DOHH2 (cell line): ENCODE data around the gene MTCH1.

Source experiments
- H3F3A ChIP-seq: fragments of 200-600 bp; sonication (generic), shearing (Covaris generic); 2 replicates; pipeline ENCODE4 v1.6.0; 2016; ENCODE audit warnings: antibody characterized with exemption, mild to moderate bottlenecking; ENCODE audit not compliant: control insufficient read depth, insufficient read depth
- H3K27ac ChIP-seq: fragments of 200-600 bp; sonication (generic); 2 replicates; pipeline ENCODE4 v1.5.1; 2014; ENCODE audit warnings: low read depth, mild to moderate bottlenecking, low read length, moderate library complexity
- H3K27me3 ChIP-seq: fragments of 200-600 bp; sonication (generic); 2 replicates; pipeline ENCODE4 v1.6.1; 2014; ENCODE audit warnings: mild to moderate bottlenecking, low read length, mixed read lengths; ENCODE audit not compliant: control insufficient read depth
- H3K36me3 ChIP-seq: fragments of 200-600 bp; sonication (generic); 2 replicates; pipeline ENCODE4 v1.6.1; 2014; ENCODE audit warnings: mild to moderate bottlenecking, low read length, moderate library complexity, mixed read lengths; ENCODE audit not compliant: control insufficient read depth
- H3K4me1 ChIP-seq: fragments of 200-600 bp; sonication (generic); 2 replicates; pipeline ENCODE4 v1.6.1; 2014; ENCODE audit warnings: mild to moderate bottlenecking, low read length, mixed read lengths; ENCODE audit not compliant: control insufficient read depth
- H3K4me2 ChIP-seq: fragments of 200-600 bp; sonication (generic); 2 replicates; pipeline ENCODE4 v1.6.0; 2014; ENCODE audit warnings: mild to moderate bottlenecking, low read length, moderate library complexity
- H3K4me3 ChIP-seq: fragments of 200-600 bp; sonication (generic); 2 replicates; pipeline ENCODE4 v1.5.1; 2014; ENCODE audit warnings: mild to moderate bottlenecking, low read length, mixed read lengths
- H3K79me2 ChIP-seq: fragments of 200-600 bp; sonication (generic); 2 replicates; pipeline ENCODE4 v1.6.1; 2014; ENCODE audit warnings: mild to moderate bottlenecking, low read length, mixed read lengths; ENCODE audit not compliant: control insufficient read depth
- H3K9me2 ChIP-seq: fragments of 200-600 bp; sonication (generic); replicated peaks from 2 replicates; pipeline ENCODE4 v1.6.1; 2014; ENCODE audit warnings: mild to moderate bottlenecking, low read length, mixed read lengths; ENCODE audit not compliant: control insufficient read depth
- H3K9me3 ChIP-seq: fragments of 200-600 bp; sonication (generic); 2 replicates; pipeline ENCODE4 v1.6.1; 2014; ENCODE audit warnings: antibody characterized with exemption, low read length, mixed read lengths; ENCODE audit not compliant: control insufficient read depth, insufficient read depth
- H4K20me1 ChIP-seq: fragments of 200-600 bp; sonication (generic); 2 replicates; pipeline ENCODE4 v1.6.0; 2014; ENCODE audit warnings: low read depth, mild to moderate bottlenecking, antibody characterized with exemption, low read length, moderate library complexity; ENCODE audit not compliant: control insufficient read depth, insufficient read depth
- EZH2phosphoT487 ChIP-seq: fragments of 200-600 bp; sonication (generic); IDR thresholded peaks from 2 replicates; pipeline ENCODE4 v1.6.1; 2017; ENCODE audit warnings: borderline replicate concordance, mild to moderate bottlenecking, antibody characterized with exemption, low read length, moderate library complexity, mixed read lengths
- TF ChIP-seq, protein P1 (sequence below): fragments of 200-600 bp; sonication (generic); IDR thresholded peaks from one replicate; pipeline ENCODE4 v1.5.1; 2014; ENCODE audit warnings: antibody characterized with exemption, mild to moderate bottlenecking, low read depth, low read length; ENCODE audit not compliant: poor library complexity, severe bottlenecking

MTCH1 gene

DNA sequence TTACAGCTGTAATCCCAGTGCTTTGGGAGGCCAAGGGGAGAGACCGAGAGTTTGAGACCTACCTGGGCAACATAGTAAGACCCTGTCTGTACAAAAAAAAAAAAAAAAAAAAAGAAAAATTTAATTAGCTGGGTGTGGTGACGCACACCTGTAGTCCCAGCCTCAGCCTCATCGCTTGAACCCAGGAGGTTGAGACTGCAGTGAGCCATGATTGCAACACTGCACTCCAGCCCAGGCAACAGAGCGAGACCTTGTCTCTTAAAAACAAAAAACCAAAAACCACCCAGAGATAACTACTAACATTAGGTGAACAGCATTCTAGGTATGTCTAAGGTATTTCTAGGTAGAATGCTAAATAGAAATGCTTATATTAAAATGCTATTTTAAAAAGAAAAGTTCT is 52.5 kb downstream of the MTCH1 start:
- Histone ChIP-seq H3K4me1 (no peaks in the 10 kb centered on the region), H3K27me3 (peaks cover 10% of the 10 kb centered on the region), H3K9me2 (no peaks in the 10 kb centered on the region), H3K4me3 (no peak overlapping the region), H3K4me2 (no peak overlapping the region), H3K79me2 (no peaks in the 10 kb centered on the region), H3F3A (no peaks in the 10 kb centered on the region), H3K27ac (no peak overlapping the region), H3K36me3 (no peaks in the 10 kb centered on the region), H4K20me1 (no peaks in the 10 kb centered on the region), H3K9me3 (no peaks in the 10 kb centered on the region)
- TF ChIP-seq EZH2phosphoT487: no peak
- TF ChIP-seq, protein P1, sequence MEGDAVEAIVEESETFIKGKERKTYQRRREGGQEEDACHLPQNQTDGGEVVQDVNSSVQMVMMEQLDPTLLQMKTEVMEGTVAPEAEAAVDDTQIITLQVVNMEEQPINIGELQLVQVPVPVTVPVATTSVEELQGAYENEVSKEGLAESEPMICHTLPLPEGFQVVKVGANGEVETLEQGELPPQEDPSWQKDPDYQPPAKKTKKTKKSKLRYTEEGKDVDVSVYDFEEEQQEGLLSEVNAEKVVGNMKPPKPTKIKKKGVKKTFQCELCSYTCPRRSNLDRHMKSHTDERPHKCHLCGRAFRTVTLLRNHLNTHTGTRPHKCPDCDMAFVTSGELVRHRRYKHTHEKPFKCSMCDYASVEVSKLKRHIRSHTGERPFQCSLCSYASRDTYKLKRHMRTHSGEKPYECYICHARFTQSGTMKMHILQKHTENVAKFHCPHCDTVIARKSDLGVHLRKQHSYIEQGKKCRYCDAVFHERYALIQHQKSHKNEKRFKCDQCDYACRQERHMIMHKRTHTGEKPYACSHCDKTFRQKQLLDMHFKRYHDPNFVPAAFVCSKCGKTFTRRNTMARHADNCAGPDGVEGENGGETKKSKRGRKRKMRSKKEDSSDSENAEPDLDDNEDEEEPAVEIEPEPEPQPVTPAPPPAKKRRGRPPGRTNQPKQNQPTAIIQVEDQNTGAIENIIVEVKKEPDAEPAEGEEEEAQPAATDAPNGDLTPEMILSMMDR: no peak

DNA sequence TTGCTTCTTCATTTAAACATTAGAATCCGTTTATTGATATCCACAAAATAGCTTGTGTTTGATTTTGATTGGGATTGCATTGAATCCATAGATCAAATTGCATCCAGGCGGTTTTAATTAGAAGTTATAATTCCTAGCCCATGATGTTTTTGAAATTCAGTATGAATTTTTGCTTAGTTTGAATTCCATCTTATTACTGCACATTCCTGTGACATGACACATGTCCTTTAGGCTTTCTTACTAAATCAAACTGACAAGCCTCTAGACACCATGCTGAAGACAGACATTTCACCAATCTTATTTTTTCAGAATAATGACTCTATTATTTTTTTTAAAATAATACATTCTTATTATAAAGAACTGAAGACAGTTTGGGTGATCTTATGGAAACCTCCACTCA is 52.9 kb downstream of the MTCH1 start:
- Histone ChIP-seq H3K27me3 (peaks cover 10% of the 10 kb centered on the region), H3K79me2 (no peaks in the 10 kb centered on the region), H3K4me1 (no peaks in the 10 kb centered on the region), H3K27ac (no peak overlapping the region), H3K4me3 (no peak overlapping the region), H4K20me1 (no peaks in the 10 kb centered on the region), H3K36me3 (no peaks in the 10 kb centered on the region), H3K9me2 (no peaks in the 10 kb centered on the region), H3K4me2 (no peak overlapping the region), H3K9me3 (no peaks in the 10 kb centered on the region), H3F3A (no peaks in the 10 kb centered on the region)
- no peak for TF ChIP-seq EZH2phosphoT487
- TF ChIP-seq, protein P1: no peak

DNA sequence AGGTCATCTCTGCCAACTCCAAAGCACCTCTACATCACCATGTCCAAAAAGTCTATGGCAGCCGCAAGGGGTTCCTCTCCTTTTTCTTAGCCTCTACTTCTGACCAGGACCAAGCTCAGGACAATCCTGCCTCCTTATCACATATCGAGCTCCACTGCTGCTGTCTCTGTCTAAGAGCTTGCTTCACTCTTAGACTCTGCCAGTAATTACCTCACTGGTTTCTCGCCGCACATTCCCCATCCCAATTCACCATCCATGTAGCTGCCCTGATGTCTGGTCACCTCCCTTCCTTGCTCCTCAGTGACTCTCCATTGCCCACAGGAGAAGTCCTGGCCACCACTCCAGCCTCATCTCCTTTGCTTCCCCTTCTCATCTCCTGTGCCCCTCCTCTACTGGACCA is 55.5 kb downstream of the MTCH1 start:
- peaks cover 7% of the 10 kb centered on the region for H3K27me3 ChIP-seq
- no peaks in the 10 kb centered on the region for H4K20me1 ChIP-seq
- H3K9me2 ChIP-seq: no peaks in the 10 kb centered on the region
- no peak for TF ChIP-seq EZH2phosphoT487
- TF ChIP-seq, protein P1: no peak
- H3K4me1 ChIP-seq: no peaks in the 10 kb centered on the region
- no peaks in the 10 kb centered on the region for H3K36me3 ChIP-seq
- no peaks in the 10 kb centered on the region for H3F3A ChIP-seq
- no peaks in the 10 kb centered on the region for H3K9me3 ChIP-seq
- H3K4me2 ChIP-seq: no peak overlapping the region
- no peak overlapping the region for H3K4me3 ChIP-seq
- no peak overlapping the region for H3K27ac ChIP-seq
- H3K79me2 ChIP-seq: no peaks in the 10 kb centered on the region

DNA sequence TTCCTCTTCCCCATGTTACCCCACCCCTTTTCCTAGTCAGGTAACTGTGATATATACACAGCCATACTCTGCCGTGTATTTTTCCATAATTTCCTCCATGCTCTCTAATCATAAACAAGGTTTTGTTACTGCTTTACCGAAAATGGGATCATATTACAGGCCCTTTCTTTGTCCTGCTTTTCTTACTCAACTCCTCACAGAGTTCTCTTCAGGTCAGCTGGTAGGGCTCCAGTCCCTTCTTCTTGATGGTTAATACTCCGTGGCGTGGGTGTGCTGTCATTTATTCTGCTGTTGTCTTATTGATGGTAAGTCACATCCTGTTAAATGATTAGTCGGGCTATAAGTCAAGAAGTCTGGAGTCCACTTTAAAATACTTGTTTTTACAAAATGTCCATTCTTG is 56.4 kb downstream of the MTCH1 start:
- no peaks in the 10 kb centered on the region; the same call in 1 of the 2 replicates for H4K20me1 ChIP-seq
- no peak for TF ChIP-seq EZH2phosphoT487
- TF ChIP-seq, protein P1: no peak
- no peak overlapping the region for H3K4me2 ChIP-seq
- no peak overlapping the region for H3K27ac ChIP-seq
- no peaks in the 10 kb centered on the region for H3K27me3 ChIP-seq
- no peaks in the 10 kb centered on the region for H3F3A ChIP-seq
- H3K4me3 ChIP-seq: no peak overlapping the region
- no peaks in the 10 kb centered on the region for H3K9me3 ChIP-seq
- H3K4me1 ChIP-seq: no peaks in the 10 kb centered on the region
- no peaks in the 10 kb centered on the region for H3K36me3 ChIP-seq
- no peaks in the 10 kb centered on the region for H3K79me2 ChIP-seq
- H3K9me2 ChIP-seq: no peaks in the 10 kb centered on the region
